Esophagus squamous epithelium (tissue), 5 donors: ENCODE results near the gene FBH1. TPM values are rescaled to one million over a fixed set of nuclear protein-coding genes. Genes with fewer than 3 reads are reported as not detected.

ENCODE experiments used
- DNase-seq: peaks from one replicate; lab custom pipeline; 2025; lab: John Stamatoyannopoulos, UW
- H3K27ac ChIP-seq, 4 donors: fragments of 200-600 bp; sonication (generic); one replicate each; pipeline ENCODE4 v1.5.1; 2016 to 2019; ENCODE audit warnings: mild to moderate bottlenecking in 1 of 4
- H3K27me3 ChIP-seq, 4 donors: fragments of 200-600 bp; sonication (generic); 1 replicate in 3 of 4; 2 replicates in 1 of 4; pipeline versions ENCODE4 v1.5.1 to v1.6.0; 2017 to 2021; ENCODE audit warnings: antibody characterized with exemption in 1 of 4
- H3K36me3 ChIP-seq, 3 donors: fragments of 200-600 bp; sonication (generic); one replicate each; pipeline ENCODE4 v1.5.1; 2016 to 2019
- H3K4me1 ChIP-seq, 3 donors: fragments of 200-600 bp; sonication (generic); one replicate each; pipeline ENCODE4 v1.5.1; 2017 to 2019
- H3K4me3 ChIP-seq, 4 donors: fragments of 200-600 bp; sonication (generic); 1 replicate in 3 of 4; 2 replicates in 1 of 4; pipeline ENCODE4 v1.5.1; 2016 to 2019; ENCODE audit warnings: mild to moderate bottlenecking in 2 of 4, moderate library complexity in 1 of 4
- H3K9me3 ChIP-seq, 3 donors: fragments of 200-600 bp; sonication (generic); one replicate each; pipeline ENCODE4 v1.5.1; 2016 to 2019
- POLR2A ChIP-seq, 4 donors: fragments of 450-650 bp; IDR thresholded peaks; one replicate each; pipeline ENCODE4 v1.6.1; 2017; ENCODE audit warnings: antibody characterized with exemption in 4 of 4, mild to moderate bottlenecking in 4 of 4, moderate library complexity in 3 of 4
- WGBS, 2 donors: methylation state at CpG; one replicate each; pipeline ENCODE4 v1.1.5; 2018; 5-methylcytosine and 5-hydroxymethylcytosine counted together
- intact Hi-C: fragments of 100-400 bp; cut with DNase I; formaldehyde crosslinking; loops from one replicate; pipeline ENCODE4 v1.15.0; 2022
- total RNA-seq, 4 donors: library from RNA; depleted of rRNA; stranded (reverse); fragments of >200 nt; gene quantifications; one replicate each; pipeline ENCODE4 v1.1.0, GENCODE V29; 2016
- TF ChIP-seq, protein P1 (sequence below), 6 experiments: fragments of 450-650 bp in 4 of 6; fragments of 200-600 bp in 2 of 6; sonication (generic) in 2 of 6; IDR thresholded peaks; one replicate each; pipeline ENCODE4 v1.5.1; 2016 to 2019; ENCODE audit warnings: antibody characterized with exemption in 6 of 6, mild to moderate bottlenecking in 4 of 6, moderate library complexity in 4 of 6
- donor health status: DM: yes; HTN: yes; CAD: no.

Gene FBH1
- total RNA-seq, 4 donors from 2014 or later, result 48.5 to 93.8 (median 54.1) TPM

DNA sequence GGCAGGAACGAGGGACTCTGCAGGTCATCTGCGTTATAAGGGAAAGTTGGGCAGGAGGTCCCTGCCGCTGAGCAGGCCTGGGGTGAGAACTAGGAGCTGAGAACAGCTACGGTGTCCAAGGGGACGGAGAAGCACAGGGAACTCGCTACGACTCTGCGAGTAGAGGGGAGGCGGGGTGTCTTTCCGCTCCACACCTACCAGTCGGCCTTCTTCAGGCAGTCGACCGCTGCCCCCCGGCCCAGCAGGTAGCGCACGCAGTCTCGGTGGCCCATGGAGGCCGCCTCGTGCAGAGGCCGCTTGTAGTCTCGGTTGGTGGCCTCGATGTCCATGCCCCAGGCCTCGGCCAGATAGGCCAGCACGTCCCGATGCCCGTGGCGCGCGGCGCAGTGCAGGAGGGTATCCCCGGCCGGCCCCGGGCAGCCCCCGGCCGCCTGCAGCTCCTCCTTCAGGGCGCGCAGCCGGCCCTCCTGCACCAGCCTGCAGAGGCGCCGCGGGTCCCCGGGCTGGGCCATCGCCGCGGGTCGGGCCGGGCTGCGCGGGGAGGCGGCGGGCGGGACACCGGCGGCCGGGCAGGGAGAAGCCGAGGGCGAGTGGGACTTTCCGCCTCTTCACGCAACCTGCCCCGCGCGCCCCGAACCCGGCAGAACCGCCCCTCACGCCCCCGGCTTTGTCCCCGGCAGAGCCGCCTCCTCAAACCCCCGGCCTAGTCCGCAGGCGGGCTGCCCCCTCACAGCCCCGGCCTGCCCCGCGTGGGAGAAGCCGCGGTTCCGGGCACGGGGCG, 1.0 kb upstream of the FBH1 start:
- no peak for DNase-seq
- H3K9me3 ChIP-seq, result no peaks in the 10 kb centered on the region
- H3K27me3 ChIP-seq, result no peaks in the 10 kb centered on the region

DNA sequence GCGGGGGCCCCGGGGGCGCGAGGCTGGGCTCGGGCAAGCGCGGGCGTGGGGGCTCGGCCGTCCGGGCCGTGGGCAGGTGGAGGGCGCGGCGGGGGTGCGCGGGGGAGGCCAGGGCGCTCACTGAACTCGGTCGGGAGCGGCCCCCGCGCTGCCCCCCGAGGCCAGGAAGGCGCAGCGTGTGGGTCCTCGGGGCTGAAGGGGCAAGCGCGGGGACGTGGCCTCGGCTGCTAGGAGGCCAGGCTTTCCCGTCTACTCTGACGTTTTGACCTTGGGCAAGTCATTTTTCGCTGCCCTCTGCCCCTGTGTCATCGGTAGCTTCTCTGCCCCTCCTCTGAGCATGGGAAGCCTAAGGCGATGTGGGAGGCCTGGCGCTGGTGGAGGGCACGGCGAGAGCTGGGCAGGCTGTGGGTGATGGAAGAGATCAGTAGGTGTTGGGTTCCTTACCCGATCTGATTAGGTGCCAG, 441 bp downstream of the FBH1 start:
- intact Hi-C loops, result no loop called here
- Histone ChIP-seq H3K4me3 (peak overlapping the region; percentile 59 to 92 (median 82)), H3K27me3 (no peaks in the 10 kb centered on the region), H3K4me1 (peaks cover 15 to 45% (median 24%) of the 10 kb centered on the region in 3 donors), H3K27ac (peak overlapping the region; percentile 71 to 96 (median 95)), H3K36me3 (peaks cover 0 to 45% (median 0%) of the 10 kb centered on the region in 3 donors), H3K9me3 (no peaks in the 10 kb centered on the region)
- 0% methylated on average over 1 to 6 of the region's 40 CpGs for WGBS, 2 donors
- DNase-seq, result no peak
- TF ChIP-seq, protein P1, sequence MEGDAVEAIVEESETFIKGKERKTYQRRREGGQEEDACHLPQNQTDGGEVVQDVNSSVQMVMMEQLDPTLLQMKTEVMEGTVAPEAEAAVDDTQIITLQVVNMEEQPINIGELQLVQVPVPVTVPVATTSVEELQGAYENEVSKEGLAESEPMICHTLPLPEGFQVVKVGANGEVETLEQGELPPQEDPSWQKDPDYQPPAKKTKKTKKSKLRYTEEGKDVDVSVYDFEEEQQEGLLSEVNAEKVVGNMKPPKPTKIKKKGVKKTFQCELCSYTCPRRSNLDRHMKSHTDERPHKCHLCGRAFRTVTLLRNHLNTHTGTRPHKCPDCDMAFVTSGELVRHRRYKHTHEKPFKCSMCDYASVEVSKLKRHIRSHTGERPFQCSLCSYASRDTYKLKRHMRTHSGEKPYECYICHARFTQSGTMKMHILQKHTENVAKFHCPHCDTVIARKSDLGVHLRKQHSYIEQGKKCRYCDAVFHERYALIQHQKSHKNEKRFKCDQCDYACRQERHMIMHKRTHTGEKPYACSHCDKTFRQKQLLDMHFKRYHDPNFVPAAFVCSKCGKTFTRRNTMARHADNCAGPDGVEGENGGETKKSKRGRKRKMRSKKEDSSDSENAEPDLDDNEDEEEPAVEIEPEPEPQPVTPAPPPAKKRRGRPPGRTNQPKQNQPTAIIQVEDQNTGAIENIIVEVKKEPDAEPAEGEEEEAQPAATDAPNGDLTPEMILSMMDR (IDR thresholded peaks at IDR 0.05), result no peak

More for the DNA sequence above, 1.0 kb upstream of the FBH1 start:
- WGBS, 2 donors, result 0% methylated on average over 2 of the region's 80 CpGs; no CpG with 5 or more reads in 1 of the 2 donors
- peaks cover 15 to 45% (median 24%) of the 10 kb centered on the region in 3 donors for H3K4me1 ChIP-seq
- peak overlapping the region; percentile 59 to 92 (median 84) for H3K4me3 ChIP-seq
- H3K36me3 ChIP-seq, result peaks cover 0 to 45% (median 0%) of the 10 kb centered on the region in 3 donors
- TF ChIP-seq POLR2A (IDR thresholded peaks at IDR 0.05), result no peak
- TF ChIP-seq, protein P1 (IDR thresholded peaks at IDR 0.05), result no peak
- H3K27ac ChIP-seq, result peak overlapping the region; percentile 86 to 96 (median 90)
- intact Hi-C loops, result no loop called here

DNA sequence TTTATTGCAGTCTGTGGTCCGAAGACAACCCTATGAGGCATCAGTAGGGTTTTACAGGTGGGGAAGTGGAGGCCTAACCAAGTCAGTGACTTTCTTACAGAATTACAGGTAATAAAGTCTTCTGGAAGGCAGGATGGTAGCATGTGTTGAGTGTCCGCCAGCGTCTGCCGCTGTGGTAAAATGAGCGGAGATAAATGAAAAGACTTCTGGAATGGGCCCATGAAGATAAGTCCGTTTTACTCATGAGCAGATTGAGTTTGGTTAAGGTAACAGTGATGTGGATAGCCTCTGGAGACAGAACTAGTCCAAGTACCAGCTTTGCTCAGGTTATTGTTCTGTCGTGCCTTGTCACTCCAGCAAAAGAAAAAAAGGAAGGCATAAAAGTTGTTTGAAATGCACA, 966 bp downstream of the FBH1 start:
- TF ChIP-seq, protein P1 (IDR thresholded peaks at IDR 0.05), result no peak
- no peak for TF ChIP-seq POLR2A (IDR thresholded peaks at IDR 0.05)
- no peaks in the 10 kb centered on the region for H3K9me3 ChIP-seq
- peaks cover 0 to 45% (median 0%) of the 10 kb centered on the region in 3 donors for H3K36me3 ChIP-seq
- peak overlapping the region; percentile 71 to 96 (median 95) for H3K27ac ChIP-seq
- H3K27me3 ChIP-seq, result no peaks in the 10 kb centered on the region
- H3K4me3 ChIP-seq, result peak overlapping the region; percentile 59 to 92 (median 82)
- DNase-seq, result no peak
- WGBS, 2 donors, result 44 to 68% methylated on average over 7 of the region's 7 CpGs
- peaks cover 15 to 45% (median 24%) of the 10 kb centered on the region in 3 donors for H3K4me1 ChIP-seq
- intact Hi-C loops, result no loop called here

DNA sequence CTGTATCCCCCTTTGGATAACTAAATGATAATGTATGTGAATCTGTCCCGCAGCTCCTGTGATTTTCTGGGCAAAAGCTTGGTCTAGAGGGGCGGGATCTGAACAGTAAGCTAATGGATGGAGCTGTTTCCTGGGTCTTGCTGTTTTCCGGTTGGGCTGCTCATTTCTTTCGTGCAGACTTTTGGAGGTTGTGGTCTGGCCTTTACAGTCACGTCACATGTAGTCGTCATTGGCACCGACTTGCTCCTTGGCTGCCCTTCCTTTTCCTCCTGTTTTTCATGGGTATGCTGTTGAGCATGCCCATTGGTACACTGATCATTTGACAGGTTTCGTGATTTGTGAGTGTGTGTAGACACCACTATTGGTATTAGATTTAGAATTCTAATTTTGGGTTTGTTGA, 2.0 kb downstream of the FBH1 start:
- Histone ChIP-seq H3K9me3 (no peaks in the 10 kb centered on the region), H3K27me3 (no peaks in the 10 kb centered on the region), H3K4me1 (peaks cover 15 to 42% (median 24%) of the 10 kb centered on the region in 3 donors), H3K27ac (no peak overlapping the region), H3K4me3 (peak overlapping the region in 1 of 4 donors; percentile 92), H3K36me3 (peaks cover 0 to 46% (median 0%) of the 10 kb centered on the region in 3 donors)
- 81 to 85% methylated on average over 8 of the region's 8 CpGs for WGBS, 2 donors
- intact Hi-C loops, result no loop called here
- TF ChIP-seq POLR2A (IDR thresholded peaks at IDR 0.05), result no peak
- TF ChIP-seq, protein P1 (IDR thresholded peaks at IDR 0.05), result no peak
- no peak for DNase-seq

DNA sequence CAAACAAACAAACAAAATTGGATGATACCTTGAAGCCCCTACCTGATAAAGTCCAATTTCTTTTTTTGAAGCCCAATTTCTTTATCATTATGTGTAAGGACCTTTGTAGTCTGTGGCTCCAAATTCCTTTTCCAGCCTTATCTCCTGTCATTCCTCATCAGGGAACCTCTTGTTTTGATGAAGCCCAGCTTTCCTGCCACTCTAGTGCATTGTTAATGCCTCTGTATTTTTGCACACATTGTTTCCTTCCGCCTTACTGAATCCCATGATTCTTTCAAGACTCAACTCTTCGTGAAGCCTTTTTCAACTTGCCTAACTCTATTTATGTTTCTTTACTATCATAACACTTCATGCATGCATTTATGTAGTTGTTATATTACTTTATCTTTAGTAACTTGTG, 3.3 kb downstream of the FBH1 start:
- intact Hi-C loops, result no loop called here
- TF ChIP-seq, protein P1 (IDR thresholded peaks at IDR 0.05), result no peak
- no peak for TF ChIP-seq POLR2A (IDR thresholded peaks at IDR 0.05)
- no peak overlapping the region for H3K4me3 ChIP-seq
- no peak overlapping the region for H3K27ac ChIP-seq
- whole genome bisulfite sequencing, 2 donors, result 82 to 88% methylated on average over 2 of the region's 2 CpGs
- DNase-seq, result no peak
- no peaks in the 10 kb centered on the region for H3K27me3 ChIP-seq
- H3K9me3 ChIP-seq, result peaks cover 0 to 9% (median 0%) of the 10 kb centered on the region in 3 donors
- peaks cover 0 to 49% (median 0%) of the 10 kb centered on the region in 3 donors for H3K36me3 ChIP-seq
- peaks cover 11 to 29% (median 17%) of the 10 kb centered on the region in 3 donors for H3K4me1 ChIP-seq
